ENCODE data around the gene CIBAR2. TPM values are rescaled to one million over a fixed set of nuclear protein-coding genes. Genes with fewer than 3 reads are reported as not detected.

CIBAR2 gene
- total RNA-seq, 2 experiments from 2014 or later = not detected

DNA sequence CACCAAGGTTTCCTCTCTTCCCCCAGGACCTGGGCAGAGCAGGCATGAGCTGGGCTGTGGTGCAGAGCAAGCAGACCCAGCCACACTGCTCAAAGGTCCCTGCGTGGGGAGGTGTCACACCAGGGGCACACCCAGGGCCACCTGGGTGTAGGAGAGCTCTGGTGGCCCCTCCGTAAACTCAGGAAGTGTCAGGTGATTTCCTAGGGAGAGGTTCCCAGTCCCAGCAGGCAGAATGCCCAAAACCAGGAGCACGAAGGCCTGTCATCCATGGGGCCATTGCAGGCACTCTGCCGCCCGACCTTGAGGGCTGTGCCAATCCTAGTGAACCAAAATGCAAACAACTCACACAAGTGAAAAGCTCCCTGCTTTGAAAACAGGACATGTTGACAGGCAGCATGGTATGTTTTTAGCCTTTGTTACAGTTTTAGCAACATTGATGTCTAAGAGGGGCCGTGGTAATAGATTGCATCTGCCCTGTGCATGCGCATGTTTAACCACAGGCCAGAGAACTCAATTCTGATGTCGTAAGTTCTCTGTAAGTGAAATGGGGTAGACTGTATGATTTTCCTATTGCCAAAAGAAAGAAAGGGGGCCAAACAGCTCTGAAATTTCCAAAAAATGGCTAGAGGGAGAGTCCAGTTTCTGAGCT lies 21.3 kb downstream of the CIBAR2 start:
- H3K27me3 Mint-ChIP-seq = no peaks in the 10 kb centered on the region
- H3K4me1 Mint-ChIP-seq (ENCODE audit: low read depth) = peaks cover 28% of the 10 kb centered on the region
- H3K27ac ChIP-seq (ENCODE audit: low read depth in 1 of 2, low read length in 2 of 2) = no peak overlapping the region
- no peaks in the 10 kb centered on the region for H3K9me3 Mint-ChIP-seq
- no peak for DNase-seq
- intact Hi-C loops (cut with DNase I, micrococcal nuclease) = no loop called here
- no peak overlapping the region for H3K4me3 ChIP-seq (ENCODE audit: low read length)
- ChIA-PET CTCF (no interaction called here), POLR2A (interaction anchor here (1.1 to 1.7 kb wide), 3 partner anchors 14 to 80 kb away, joined by 3 to 14 read pairs (median 4); partner anchors contain the start of gene ZDHHC7)
- no peaks in the 10 kb centered on the region for H3K27me3 ChIP-seq (ENCODE audit: control insufficient read depth in 1 of 2, insufficient read depth in 2 of 2, low read length in 2 of 2)
- H3K36me3 Mint-ChIP-seq (ENCODE audit: low read depth) = peaks cover 8% of the 10 kb centered on the region
- H3K4me1 ChIP-seq (ENCODE audit: insufficient read depth, low read length) = peaks cover 30% of the 10 kb centered on the region
- H3K36me3 ChIP-seq (ENCODE audit: insufficient read depth, low read length) = peaks cover 9% of the 10 kb centered on the region
- no peak overlapping the region for H3K4me3 Mint-ChIP-seq
- H3K9me3 ChIP-seq (ENCODE audit: control insufficient read depth in 1 of 2, insufficient read depth in 1 of 2, low read length in 2 of 2) = no peaks in the 10 kb centered on the region
- TF ChIP-seq CTCF (IDR thresholded peaks at IDR 0.05) = no peak
- ATAC-seq (ENCODE audit: poor library complexity) = peak; percentile 62
- H3K27ac Mint-ChIP-seq = peak overlapping the region; percentile 90

DNA sequence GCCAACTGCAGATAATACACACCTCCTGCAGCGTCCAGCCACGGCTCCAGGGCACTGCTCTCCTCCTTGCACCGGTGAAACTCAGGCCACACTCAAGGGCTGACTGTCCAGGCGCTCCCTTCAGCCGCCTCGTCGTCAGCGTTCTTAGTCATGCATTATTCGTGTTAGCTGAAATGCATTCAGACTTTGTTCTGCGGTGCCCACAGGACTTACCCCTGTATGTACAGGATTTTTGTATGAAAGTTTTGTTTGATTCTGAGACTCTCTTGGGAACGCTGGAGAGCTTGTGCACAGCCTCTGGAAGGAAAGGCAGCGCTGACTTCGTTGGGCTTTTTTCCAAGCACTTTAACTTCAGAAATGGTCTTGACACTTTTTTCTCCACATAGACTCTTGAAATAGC lies 22.1 kb downstream of the CIBAR2 start:
- ChIA-PET CTCF (no interaction called here), POLR2A (no interaction called here)
- DNase-seq (no peak), ATAC-seq (ENCODE audit: poor library complexity) (no peak)
- H3K36me3 ChIP-seq (ENCODE audit: insufficient read depth, low read length) = peaks cover 9% of the 10 kb centered on the region
- Mint-ChIP-seq H3K4me1 (ENCODE audit: low read depth) (peaks cover 28% of the 10 kb centered on the region), H3K9me3 (no peaks in the 10 kb centered on the region), H3K36me3 (ENCODE audit: low read depth) (peaks cover 8% of the 10 kb centered on the region), H3K4me3 (no peak overlapping the region), H3K27ac (peak overlapping the region; percentile 90), H3K27me3 (no peaks in the 10 kb centered on the region)
- no peaks in the 10 kb centered on the region for H3K27me3 ChIP-seq (ENCODE audit: control insufficient read depth in 1 of 2, insufficient read depth in 2 of 2, low read length in 2 of 2)
- TF ChIP-seq CTCF (IDR thresholded peaks at IDR 0.05) = no peak
- H3K27ac ChIP-seq (ENCODE audit: low read depth in 1 of 2, low read length in 2 of 2) = no peak overlapping the region
- H3K9me3 ChIP-seq (ENCODE audit: control insufficient read depth in 1 of 2, insufficient read depth in 1 of 2, low read length in 2 of 2) = no peaks in the 10 kb centered on the region
- peaks cover 31% of the 10 kb centered on the region for H3K4me1 ChIP-seq (ENCODE audit: insufficient read depth, low read length)
- intact Hi-C loops (cut with DNase I, micrococcal nuclease) = no loop called here
- no peak overlapping the region for H3K4me3 ChIP-seq (ENCODE audit: low read length)

DNA sequence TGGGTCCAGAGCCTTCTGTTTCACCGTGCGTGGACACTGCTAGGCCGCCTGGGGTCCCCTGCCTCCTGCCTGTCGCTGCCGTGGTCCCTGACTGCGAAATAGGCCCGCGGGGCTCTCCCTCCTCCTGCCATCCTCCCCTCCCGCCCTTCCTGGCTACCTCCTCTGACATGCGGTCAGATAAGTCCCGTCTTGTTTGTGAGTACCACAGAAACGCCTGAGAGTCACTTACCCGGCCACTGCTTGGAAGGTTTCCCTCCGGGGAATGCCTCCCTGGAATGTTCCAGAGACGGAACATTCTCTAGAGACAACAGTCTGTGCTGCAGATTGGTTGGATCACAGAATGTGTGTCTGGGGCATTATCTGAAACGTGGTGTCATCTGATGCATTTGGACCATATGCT lies 22.7 kb downstream of the CIBAR2 start:
- peaks cover 28% of the 10 kb centered on the region for H3K4me1 Mint-ChIP-seq (ENCODE audit: low read depth)
- no peaks in the 10 kb centered on the region for H3K9me3 ChIP-seq (ENCODE audit: control insufficient read depth in 1 of 2, insufficient read depth in 1 of 2, low read length in 2 of 2)
- H3K27me3 Mint-ChIP-seq = no peaks in the 10 kb centered on the region
- ATAC-seq (ENCODE audit: poor library complexity) = no peak
- no peak overlapping the region for H3K4me3 Mint-ChIP-seq
- intact Hi-C loops (cut with DNase I, micrococcal nuclease) = loop anchor here in 1 of 2 experiments (5.0 to 10.0 kb wide), 5 partner anchors 62 to 335 kb away; partner anchors contain the start of genes KIAA0513 and ZDHHC7
- no peak overlapping the region for H3K4me3 ChIP-seq (ENCODE audit: low read length)
- H3K36me3 ChIP-seq (ENCODE audit: insufficient read depth, low read length) = peaks cover 9% of the 10 kb centered on the region
- CTCF ChIA-PET = no interaction called here
- POLR2A ChIA-PET = no interaction called here
- H3K27ac ChIP-seq (ENCODE audit: low read depth in 1 of 2, low read length in 2 of 2) = no peak overlapping the region
- no peaks in the 10 kb centered on the region for H3K9me3 Mint-ChIP-seq
- DNase-seq = no peak
- no peaks in the 10 kb centered on the region for H3K27me3 ChIP-seq (ENCODE audit: control insufficient read depth in 1 of 2, insufficient read depth in 2 of 2, low read length in 2 of 2)
- peaks cover 8% of the 10 kb centered on the region for H3K36me3 Mint-ChIP-seq (ENCODE audit: low read depth)
- H3K4me1 ChIP-seq (ENCODE audit: insufficient read depth, low read length) = peaks cover 31% of the 10 kb centered on the region
- no peak for TF ChIP-seq CTCF (IDR thresholded peaks at IDR 0.05)
- peak overlapping the region; percentile 90 for H3K27ac Mint-ChIP-seq
